ENCODE data around the gene CGREF1. TPM values are rescaled to one million over a fixed set of nuclear protein-coding genes. Genes with fewer than 3 reads are reported as not detected.

The CGREF1 gene
- total RNA-seq, 1 experiment from 2014 or later: 2.1 TPM

DNA sequence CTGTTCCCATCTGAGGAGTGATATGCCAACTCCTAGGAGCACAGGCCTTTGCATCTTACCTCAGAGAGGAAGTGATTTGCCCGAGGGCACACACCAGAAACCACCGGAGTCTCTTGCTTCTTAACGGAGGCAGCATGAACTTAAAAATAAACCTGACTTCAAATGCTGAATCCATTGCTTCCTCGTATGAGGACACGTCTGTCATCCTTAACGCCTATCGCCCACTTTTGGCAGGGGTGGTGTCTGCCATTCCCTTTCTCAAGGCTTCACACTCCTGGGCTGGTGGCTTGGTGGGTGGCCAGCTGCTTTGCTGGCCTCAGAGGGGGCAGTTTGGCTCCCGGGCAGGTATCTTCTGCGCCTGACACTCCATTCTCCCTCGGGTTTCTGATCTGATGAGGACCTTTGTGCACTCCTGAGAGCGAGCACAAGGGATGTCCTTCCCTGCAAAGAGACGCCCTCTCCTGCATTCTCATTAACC is 16.6 kb upstream of the CGREF1 start:
- no peaks in the 10 kb centered on the region for H3K9me3 Mint-ChIP-seq
- peaks cover 9 to 28% (median 27%) of the 10 kb centered on the region in 3 experiments for H3K36me3 Mint-ChIP-seq (ENCODE audit: insufficient read depth in 1 of 3, low read depth in 3 of 3)
- Histone ChIP-seq H2AK5ac (ENCODE audit: insufficient read length, low read length) (no peak overlapping the region), H3K4me1 (ENCODE audit: insufficient read depth, low read length) (no peaks in the 10 kb centered on the region), H2BK20ac (ENCODE audit: low read depth, low read length, poor library complexity, severe bottlenecking) (no peak overlapping the region), H3K9me3 (ENCODE audit: control insufficient read depth, low read depth, low read length) (no peaks in the 10 kb centered on the region), H3T11ph (ENCODE audit: low read length) (no peak overlapping the region), H2BK12ac (ENCODE audit: insufficient read length, low read depth, low read length) (no peak overlapping the region), H3K18ac (ENCODE audit: insufficient read length, low read depth, low read length) (no peak overlapping the region), H3K4ac (ENCODE audit: low read depth, low read length) (no peak overlapping the region), H3K79me2 (ENCODE audit: insufficient read depth, low read length) (peaks cover 2% of the 10 kb centered on the region; the same call in 1 of the 2 replicates), H3K23ac (ENCODE audit: insufficient read length, low read depth, low read length) (no peak overlapping the region), H4K8ac (replicated peaks; ENCODE audit: insufficient read length, low read depth, low read length) (no peak overlapping the region), H2BK120ac (ENCODE audit: low read depth, low read length, poor library complexity, severe bottlenecking) (no peak overlapping the region), H3K23me2 (ENCODE audit: insufficient read length, low read depth, low read length, poor library complexity, severe bottlenecking) (no peaks in the 10 kb centered on the region), H2AFZ (ENCODE audit: low read length) (no peak overlapping the region), H2BK5ac (ENCODE audit: insufficient read length, low read length) (no peak overlapping the region), H4K5ac (ENCODE audit: insufficient read length, low read depth, low read length) (no peak overlapping the region), H3K27ac (ENCODE audit: insufficient read length, low read depth, low read length) (no peak overlapping the region), H3K27me3 (ENCODE audit: insufficient read depth, low read length) (no peaks in the 10 kb centered on the region), H3K14ac (ENCODE audit: insufficient read depth, low read length) (no peak overlapping the region), H4K20me1 (ENCODE audit: control insufficient read depth, insufficient read depth, insufficient read length) (no peaks in the 10 kb centered on the region), H3K79me1 (ENCODE audit: insufficient read depth, low read depth, low read length, poor library complexity, severe bottlenecking) (peaks cover 4% of the 10 kb centered on the region), H3K4me2 (ENCODE audit: insufficient read depth, insufficient read length, low read length) (no peak overlapping the region), H3K9ac (ENCODE audit: extremely low read depth, insufficient read length, low read length) (no peak overlapping the region), H3K56ac (ENCODE audit: insufficient read length, low read depth, low read length) (no peak overlapping the region), H4K91ac (ENCODE audit: insufficient read length, low read depth, low read length) (no peak overlapping the region), H2BK15ac (ENCODE audit: low read depth, low read length) (no peak overlapping the region)
- peaks cover 10% of the 10 kb centered on the region for H3K27me3 Mint-ChIP-seq (ENCODE audit: low read depth)
- H3K27ac Mint-ChIP-seq: peak overlapping the region in 2 of 3 experiments; percentile 31 to 40; a peak in 2 of 7 replicates
- TF ChIP-seq, protein P1, sequence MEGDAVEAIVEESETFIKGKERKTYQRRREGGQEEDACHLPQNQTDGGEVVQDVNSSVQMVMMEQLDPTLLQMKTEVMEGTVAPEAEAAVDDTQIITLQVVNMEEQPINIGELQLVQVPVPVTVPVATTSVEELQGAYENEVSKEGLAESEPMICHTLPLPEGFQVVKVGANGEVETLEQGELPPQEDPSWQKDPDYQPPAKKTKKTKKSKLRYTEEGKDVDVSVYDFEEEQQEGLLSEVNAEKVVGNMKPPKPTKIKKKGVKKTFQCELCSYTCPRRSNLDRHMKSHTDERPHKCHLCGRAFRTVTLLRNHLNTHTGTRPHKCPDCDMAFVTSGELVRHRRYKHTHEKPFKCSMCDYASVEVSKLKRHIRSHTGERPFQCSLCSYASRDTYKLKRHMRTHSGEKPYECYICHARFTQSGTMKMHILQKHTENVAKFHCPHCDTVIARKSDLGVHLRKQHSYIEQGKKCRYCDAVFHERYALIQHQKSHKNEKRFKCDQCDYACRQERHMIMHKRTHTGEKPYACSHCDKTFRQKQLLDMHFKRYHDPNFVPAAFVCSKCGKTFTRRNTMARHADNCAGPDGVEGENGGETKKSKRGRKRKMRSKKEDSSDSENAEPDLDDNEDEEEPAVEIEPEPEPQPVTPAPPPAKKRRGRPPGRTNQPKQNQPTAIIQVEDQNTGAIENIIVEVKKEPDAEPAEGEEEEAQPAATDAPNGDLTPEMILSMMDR (conservative IDR thresholded peaks at IDR 0.05): no peak
- peak overlapping the region; percentile 90 to 96; a peak in 3 of 5 replicates for H3K4me3 Mint-ChIP-seq
- no peak for DNase-seq
- no CpG with 5 or more reads among the region's 12 CpGs for WGBS (ENCODE audit: extremely low coverage, insufficient read length, low lambda C conversion rate)
- peaks cover 10 to 11% of the 10 kb centered on the region in 2 experiments for H3K4me1 Mint-ChIP-seq

All from H9 (cell line).